Activated CD8-positive, alpha-beta memory T cell treated with anti-CD3 and anti-CD28 coated beads, Interleukin-2, amount 10 ng/mL, durations not matched to agents 7 days and 5 days (primary cell): ENCODE measurements around the gene NR3C2. TPM values are rescaled to one million over a fixed set of nuclear protein-coding genes. Genes with fewer than 3 reads are reported as not detected.
"Not testable (repeated sequence)": the region's sequence is repeated elsewhere in the genome, so short reads cannot be mapped to it uniquely, and the experiment has no call there.

Experiments
- ATAC-seq: fragments of 150-1000 bp; cut with Tn5 transposase; one replicate; pipeline ENCODE4 v1.10.0; 2021; ENCODE audit warnings: moderate library complexity
- CTCF ChIA-PET: fragments of 350-600 bp; sonication (Branson Sonifier 250); formaldehyde crosslinking; loops from one replicate; lab custom pipeline; 2021; ENCODE audit warnings: antibody characterized with exemption; lab: Charles Lee
- DNase-seq: peaks from one replicate; pipeline ENCODE4 v3.0.0-alpha.2; 2020
- H3K27ac Mint-ChIP-seq: one replicate; pipeline ENCODE4 v1.8.0; 2021; ENCODE audit warnings: mild to moderate bottlenecking, mixed read lengths
- H3K27me3 Mint-ChIP-seq: one replicate; pipeline ENCODE4 v1.8.0; 2021; ENCODE audit warnings: mixed read lengths
- H3K36me3 Mint-ChIP-seq: one replicate; pipeline ENCODE4 v1.8.0; 2021; ENCODE audit warnings: mild to moderate bottlenecking, mixed read lengths
- H3K4me1 Mint-ChIP-seq: one replicate; pipeline ENCODE4 v1.8.0; 2021; ENCODE audit warnings: mixed read lengths
- H3K4me3 Mint-ChIP-seq: one replicate; pipeline ENCODE4 v1.8.0; 2021; ENCODE audit warnings: mild to moderate bottlenecking, moderate library complexity, mixed read lengths
- H3K9me3 Mint-ChIP-seq: one replicate; pipeline ENCODE4 v1.8.0; 2022; ENCODE audit warnings: low read depth, mixed read lengths
- total RNA-seq, 2 experiments: library from RNA; stranded (reverse); gene quantifications; one replicate each; pipeline ENCODE4 v1.2.3, GENCODE V29; 2021

NR3C2 gene
- total RNA-seq, 2 experiments from 2014 or later = 2.2 to 9.0 TPM

DNA sequence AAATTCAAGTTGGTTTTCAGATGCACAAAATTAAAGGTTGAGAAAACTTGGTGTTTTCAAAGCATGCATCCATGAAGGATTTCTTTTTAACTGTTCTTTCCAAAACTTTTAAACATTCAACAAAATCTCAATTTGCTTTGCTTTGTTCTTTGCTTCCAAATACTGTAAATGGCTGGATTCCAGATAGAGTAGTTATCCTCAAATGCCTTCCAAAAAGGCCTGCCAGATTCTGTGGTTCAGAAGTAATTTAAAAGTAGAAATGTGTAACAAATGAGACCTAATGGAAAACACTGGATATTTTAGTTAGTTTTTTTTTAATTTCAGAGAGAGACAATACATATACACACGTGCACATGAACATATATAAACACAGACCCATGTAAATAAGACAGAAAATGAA, 97.3 kb downstream of the NR3C2 start:
- peaks cover 7% of the 10 kb centered on the region for H3K36me3 Mint-ChIP-seq
- H3K4me1 Mint-ChIP-seq = peaks cover 13% of the 10 kb centered on the region
- ATAC-seq (no peak), DNase-seq (no peak)
- CTCF ChIA-PET = no interaction called here
- H3K27me3 Mint-ChIP-seq = no peaks in the 10 kb centered on the region
- H3K27ac Mint-ChIP-seq = no peak overlapping the region
- no peaks in the 10 kb centered on the region for H3K9me3 Mint-ChIP-seq
- H3K4me3 Mint-ChIP-seq = no peak overlapping the region

DNA sequence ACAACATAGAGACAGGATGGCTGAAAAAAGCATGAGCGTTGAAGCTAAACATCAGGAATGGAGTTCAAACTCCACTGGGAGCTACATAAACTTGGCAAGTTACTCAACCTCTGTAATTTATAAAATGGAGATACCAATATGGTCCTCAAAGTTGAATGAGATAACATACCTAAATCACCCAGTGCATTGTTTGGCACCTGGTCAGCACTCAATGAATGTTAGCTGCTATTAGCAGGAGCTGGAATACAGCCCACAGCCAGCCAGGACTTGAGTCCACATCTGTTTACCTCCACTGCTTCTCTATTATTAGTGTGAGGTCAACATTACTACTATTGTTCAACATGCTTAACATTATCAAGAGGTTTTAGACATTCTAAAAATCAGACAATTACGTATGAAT, 97.9 kb downstream of the NR3C2 start:
- CTCF ChIA-PET = no interaction called here
- Mint-ChIP-seq H3K36me3 (peaks cover 7% of the 10 kb centered on the region), H3K27me3 (no peaks in the 10 kb centered on the region), H3K4me1 (peaks cover 10% of the 10 kb centered on the region), H3K4me3 (no peak overlapping the region), H3K27ac (no peak overlapping the region), H3K9me3 (no peaks in the 10 kb centered on the region)
- no peak for DNase-seq
- no peak for ATAC-seq

DNA sequence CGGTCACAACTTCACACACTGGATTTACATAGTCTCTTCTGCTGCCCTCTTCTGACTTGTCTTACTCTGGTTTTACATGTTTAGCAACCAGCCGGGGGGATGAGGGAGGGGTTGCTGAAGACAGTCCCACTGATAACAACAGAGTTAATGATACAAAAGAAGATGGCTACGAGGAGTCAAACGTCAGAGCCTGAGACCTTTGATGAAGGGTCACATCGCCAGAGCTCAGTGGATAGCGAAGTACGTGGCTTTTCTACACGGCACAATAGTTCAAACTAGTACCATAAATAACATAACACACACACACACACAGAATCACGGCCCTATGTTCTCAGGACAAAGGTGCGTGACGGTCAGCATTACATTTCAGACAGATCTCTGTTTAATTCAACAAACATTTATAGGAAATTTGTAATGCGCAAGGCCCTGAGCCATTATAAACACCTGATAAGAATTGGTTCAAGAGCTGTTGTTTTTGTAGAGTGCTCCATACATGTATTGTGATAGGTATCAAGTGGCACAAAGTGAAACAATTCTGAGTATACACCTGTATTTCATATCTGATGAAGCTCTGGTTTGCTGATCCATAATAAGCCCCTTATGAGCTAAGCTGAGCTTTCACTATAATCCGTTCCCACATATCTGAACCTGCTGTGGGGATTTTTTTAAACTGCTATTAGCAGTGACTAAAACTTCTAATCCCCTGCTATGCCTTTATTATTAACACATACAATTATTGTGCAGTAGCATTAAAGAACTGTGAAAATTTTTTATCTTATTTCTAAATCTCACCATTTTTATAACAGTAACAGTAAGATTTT, 100.0 kb downstream of the NR3C2 start:
- Mint-ChIP-seq H3K27ac (no peak overlapping the region), H3K36me3 (peaks cover 7% of the 10 kb centered on the region), H3K9me3 (no peaks in the 10 kb centered on the region), H3K4me1 (peaks cover 3% of the 10 kb centered on the region), H3K4me3 (no peak overlapping the region), H3K27me3 (no peaks in the 10 kb centered on the region)
- no peak for ATAC-seq
- DNase-seq = no peak
- CTCF ChIA-PET = no interaction called here

DNA sequence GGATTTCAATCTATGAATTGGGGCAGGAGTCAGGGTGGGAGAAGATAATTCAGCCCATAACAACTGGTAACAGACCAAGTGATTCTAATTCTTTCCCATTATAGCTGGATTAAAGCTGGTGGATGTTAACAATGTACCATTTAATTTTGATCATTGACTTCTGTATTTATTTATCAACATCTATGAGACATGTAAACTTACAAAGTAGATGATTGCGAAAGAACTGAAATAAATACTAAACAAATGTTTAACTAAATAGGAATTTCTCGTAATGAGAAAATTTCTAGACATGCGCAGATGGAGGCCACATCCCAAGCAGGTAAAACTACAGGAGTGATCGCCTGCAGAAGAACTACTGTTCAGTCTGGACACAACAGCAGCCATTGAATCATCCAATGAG, 107.1 kb downstream of the NR3C2 start:
- H3K4me1 Mint-ChIP-seq = no peaks in the 10 kb centered on the region
- no peak overlapping the region for H3K27ac Mint-ChIP-seq
- H3K9me3 Mint-ChIP-seq = no peaks in the 10 kb centered on the region
- no peak for ATAC-seq
- no peak overlapping the region for H3K4me3 Mint-ChIP-seq
- H3K36me3 Mint-ChIP-seq = no peaks in the 10 kb centered on the region
- H3K27me3 Mint-ChIP-seq = no peaks in the 10 kb centered on the region
- DNase-seq = no peak
- CTCF ChIA-PET = no interaction called here

DNA sequence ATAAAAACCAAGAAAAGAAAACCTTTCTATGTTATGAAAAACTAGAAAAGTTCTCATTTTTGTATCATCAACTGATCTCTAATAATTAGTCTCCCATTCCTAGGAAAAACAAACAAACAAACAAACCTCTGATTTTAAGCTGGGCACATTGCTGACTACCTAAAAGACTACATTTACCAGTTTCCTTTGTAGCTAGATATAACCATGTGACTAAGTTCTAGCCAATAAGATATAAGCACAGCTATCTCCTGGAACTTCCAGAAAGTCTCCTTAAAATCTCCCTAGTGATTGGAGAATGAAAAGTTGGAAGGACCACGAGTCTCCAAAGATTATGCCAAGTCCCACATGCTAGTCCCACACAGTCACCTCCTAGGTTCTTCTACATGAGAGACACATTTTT, 108.9 kb downstream of the NR3C2 start:
- Mint-ChIP-seq H3K4me3 (no peak overlapping the region), H3K4me1 (no peaks in the 10 kb centered on the region), H3K27ac (no peak overlapping the region), H3K9me3 (no peaks in the 10 kb centered on the region), H3K36me3 (no peaks in the 10 kb centered on the region), H3K27me3 (no peaks in the 10 kb centered on the region)
- DNase-seq (no peak), ATAC-seq (no peak)
- CTCF ChIA-PET = no interaction called here

DNA sequence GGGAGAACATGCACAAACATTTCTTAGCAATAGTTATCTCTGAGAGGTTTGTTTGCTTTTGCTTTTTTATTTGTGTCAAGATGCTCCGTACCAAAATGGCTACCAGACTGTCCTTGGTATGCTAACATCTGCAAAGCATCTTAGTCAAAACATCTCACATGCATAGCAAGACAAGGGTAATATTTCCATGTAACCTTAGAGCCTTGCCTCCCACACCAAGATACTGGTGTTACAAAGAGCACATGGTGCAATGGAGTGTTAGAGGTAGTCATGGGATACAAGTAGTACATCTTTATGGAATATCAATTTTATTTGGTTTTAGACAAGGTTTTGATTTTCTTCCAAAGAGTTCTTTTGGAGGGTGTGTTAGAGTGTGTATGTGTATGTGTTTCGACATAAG, 109.7 kb downstream of the NR3C2 start:
- Mint-ChIP-seq H3K4me3 (no peak overlapping the region), H3K27ac (no peak overlapping the region), H3K36me3 (no peaks in the 10 kb centered on the region), H3K27me3 (no peaks in the 10 kb centered on the region), H3K4me1 (no peaks in the 10 kb centered on the region), H3K9me3 (no peaks in the 10 kb centered on the region)
- no peak for ATAC-seq
- CTCF ChIA-PET = no interaction called here
- no peak for DNase-seq

DNA sequence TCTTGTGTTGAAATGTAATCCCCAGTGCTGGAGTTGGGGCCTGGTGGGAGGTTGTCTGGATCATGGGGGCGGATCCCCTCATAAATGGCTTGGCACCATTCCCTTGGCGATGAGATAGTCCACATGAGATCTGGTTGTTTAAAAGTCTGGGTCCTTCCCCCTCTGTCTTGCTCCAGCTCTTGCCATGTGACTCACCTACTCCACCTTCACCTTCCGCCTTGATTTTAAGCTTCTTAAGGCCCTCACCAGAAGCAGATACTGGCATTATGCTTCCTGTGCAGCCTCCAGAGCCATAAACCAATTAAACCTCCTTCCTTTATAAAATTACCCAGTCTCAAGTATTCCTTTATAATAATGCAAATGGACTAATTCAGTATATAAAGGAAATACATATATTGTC, 111.5 kb downstream of the NR3C2 start:
- H3K4me3 Mint-ChIP-seq = no peak overlapping the region
- DNase-seq = no peak

DNA sequence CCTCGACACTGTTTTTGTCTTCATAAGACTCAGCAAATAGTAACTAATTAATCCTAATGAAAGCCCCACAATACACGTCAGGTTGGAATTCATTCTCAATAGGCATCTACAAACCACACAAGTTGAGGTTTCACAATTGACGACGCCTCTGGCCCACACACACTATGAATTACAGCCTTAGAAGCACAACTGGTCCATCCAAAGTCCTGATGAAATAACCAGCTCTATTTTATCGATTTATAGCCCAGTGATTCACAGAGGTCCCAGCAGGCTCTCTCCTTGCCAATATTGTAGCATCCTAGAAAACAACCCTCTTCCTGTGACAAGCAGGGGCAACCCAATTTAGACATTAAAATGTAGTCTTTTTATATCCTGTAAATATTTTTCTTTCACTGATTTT, 112.1 kb downstream of the NR3C2 start:
- CTCF ChIA-PET = no interaction called here
- no peaks in the 10 kb centered on the region for H3K4me1 Mint-ChIP-seq
- DNase-seq = no peak
- ATAC-seq = no peak
- H3K27me3 Mint-ChIP-seq = no peaks in the 10 kb centered on the region
- H3K9me3 Mint-ChIP-seq = no peaks in the 10 kb centered on the region
- H3K4me3 Mint-ChIP-seq = no peak overlapping the region
- no peak overlapping the region for H3K27ac Mint-ChIP-seq
- H3K36me3 Mint-ChIP-seq = no peaks in the 10 kb centered on the region

More for the DNA sequence above, 111.5 kb downstream of the NR3C2 start:
- CTCF ChIA-PET = no interaction called here
- no peak for ATAC-seq
- H3K9me3 Mint-ChIP-seq = no peaks in the 10 kb centered on the region
- H3K4me1 Mint-ChIP-seq = no peaks in the 10 kb centered on the region
- H3K36me3 Mint-ChIP-seq = no peaks in the 10 kb centered on the region
- H3K27me3 Mint-ChIP-seq = no peaks in the 10 kb centered on the region
- no peak overlapping the region for H3K27ac Mint-ChIP-seq

DNA sequence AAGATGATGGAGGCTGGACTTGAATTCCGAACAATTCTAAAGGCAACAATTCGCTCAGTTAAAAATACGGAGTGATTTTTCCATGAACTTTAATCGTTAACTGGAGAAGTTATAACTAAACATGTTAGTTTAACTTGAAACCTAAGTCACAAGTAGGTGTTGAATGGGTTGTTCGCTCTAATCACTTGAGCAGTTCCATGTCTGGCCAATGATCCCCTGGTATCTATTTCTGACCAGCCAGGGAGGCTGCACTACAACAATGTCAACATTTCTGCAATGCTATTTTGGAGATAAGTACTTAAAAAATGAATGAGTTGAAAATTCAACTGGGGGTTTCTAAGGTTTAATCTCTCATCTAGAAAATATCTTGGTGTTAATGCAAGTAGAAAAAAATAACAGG, 112.5 kb downstream of the NR3C2 start:
- H3K27me3 Mint-ChIP-seq = no peaks in the 10 kb centered on the region
- CTCF ChIA-PET = no interaction called here
- ATAC-seq = no peak

DNA sequence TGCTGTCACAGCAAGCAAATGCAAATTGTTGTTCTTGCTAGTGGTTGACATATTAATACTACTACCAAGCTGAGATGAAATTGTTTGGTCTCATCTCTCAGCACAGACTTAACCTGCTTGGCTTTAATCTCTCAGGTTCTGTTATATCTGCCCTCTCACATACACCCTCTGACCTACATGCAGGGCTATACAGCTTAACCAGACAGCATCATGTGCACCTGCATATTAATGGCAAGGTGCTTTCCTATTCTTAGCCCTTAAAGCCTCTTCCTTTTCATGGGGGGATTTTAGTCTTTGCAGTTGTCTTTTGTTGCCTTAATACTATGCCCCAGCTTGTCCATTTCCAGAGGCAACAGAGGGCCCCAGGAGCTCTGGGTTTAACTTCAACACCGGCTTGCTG, 114.5 kb downstream of the NR3C2 start:
- Mint-ChIP-seq H3K4me1 (no peaks in the 10 kb centered on the region), H3K27me3 (no peaks in the 10 kb centered on the region), H3K9me3 (peaks cover 4% of the 10 kb centered on the region), H3K4me3 (no peak overlapping the region), H3K27ac (no peak overlapping the region), H3K36me3 (peaks cover 3% of the 10 kb centered on the region)
- ATAC-seq (no peak), DNase-seq (no peak)
- CTCF ChIA-PET = no interaction called here

More for the DNA sequence above, 112.5 kb downstream of the NR3C2 start:
- H3K36me3 Mint-ChIP-seq = no peaks in the 10 kb centered on the region
- no peaks in the 10 kb centered on the region for H3K9me3 Mint-ChIP-seq
- no peak overlapping the region for H3K27ac Mint-ChIP-seq
- H3K4me3 Mint-ChIP-seq = no peak overlapping the region
- H3K4me1 Mint-ChIP-seq = no peaks in the 10 kb centered on the region
- no peak for DNase-seq

DNA sequence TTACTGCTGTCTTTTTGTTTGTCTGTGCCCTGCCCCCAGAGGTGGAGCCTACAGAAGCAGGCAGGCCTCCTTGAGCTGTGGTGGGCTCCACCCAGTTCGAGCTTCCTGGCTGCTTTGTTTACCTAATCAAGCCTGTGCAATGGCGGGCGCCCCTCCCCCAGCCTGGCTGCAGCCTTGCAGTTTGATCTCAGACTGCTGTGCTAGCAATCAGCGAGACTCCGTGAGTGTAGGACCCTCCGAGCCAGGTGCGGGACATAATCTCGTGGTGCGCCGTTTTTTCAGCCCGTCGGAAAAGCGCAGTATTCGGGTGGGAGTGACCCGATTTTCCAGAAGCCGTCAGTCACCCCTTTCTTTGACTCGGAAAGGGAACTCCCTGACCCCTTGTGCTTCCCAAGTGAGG, 118.9 kb downstream of the NR3C2 start:
- H3K27me3 Mint-ChIP-seq, DNase-seq, ATAC-seq, H3K9me3 Mint-ChIP-seq, H3K36me3 Mint-ChIP-seq, CTCF ChIA-PET, H3K4me1 Mint-ChIP-seq, H3K4me3 Mint-ChIP-seq, H3K27ac Mint-ChIP-seq: not testable (repeated sequence)

DNA sequence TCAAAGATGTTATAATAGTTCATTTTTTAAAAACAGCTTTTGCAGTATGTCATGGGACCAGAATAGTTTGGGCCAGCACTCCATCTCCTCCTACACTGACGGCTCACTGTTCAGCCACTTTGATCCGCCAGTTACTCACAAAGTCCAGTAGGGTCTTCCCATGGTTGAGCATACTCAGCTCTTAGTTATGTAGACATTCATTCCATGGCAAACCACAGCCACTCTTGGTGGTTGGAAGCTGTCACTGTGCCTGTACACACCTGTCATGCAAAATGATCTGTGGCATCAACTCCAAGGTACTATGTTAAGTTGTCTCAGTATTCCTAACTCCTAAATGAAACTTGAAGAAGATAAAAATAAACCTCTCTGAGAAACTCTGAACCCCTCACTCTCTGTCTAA, 127.2 kb downstream of the NR3C2 start:
- DNase-seq (no peak), ATAC-seq (no peak)
- no peak overlapping the region for H3K27ac Mint-ChIP-seq
- H3K9me3 Mint-ChIP-seq = no peaks in the 10 kb centered on the region
- no peaks in the 10 kb centered on the region for H3K36me3 Mint-ChIP-seq
- H3K27me3 Mint-ChIP-seq = no peaks in the 10 kb centered on the region
- H3K4me1 Mint-ChIP-seq = no peaks in the 10 kb centered on the region
- CTCF ChIA-PET = no interaction called here
- no peak overlapping the region for H3K4me3 Mint-ChIP-seq

DNA sequence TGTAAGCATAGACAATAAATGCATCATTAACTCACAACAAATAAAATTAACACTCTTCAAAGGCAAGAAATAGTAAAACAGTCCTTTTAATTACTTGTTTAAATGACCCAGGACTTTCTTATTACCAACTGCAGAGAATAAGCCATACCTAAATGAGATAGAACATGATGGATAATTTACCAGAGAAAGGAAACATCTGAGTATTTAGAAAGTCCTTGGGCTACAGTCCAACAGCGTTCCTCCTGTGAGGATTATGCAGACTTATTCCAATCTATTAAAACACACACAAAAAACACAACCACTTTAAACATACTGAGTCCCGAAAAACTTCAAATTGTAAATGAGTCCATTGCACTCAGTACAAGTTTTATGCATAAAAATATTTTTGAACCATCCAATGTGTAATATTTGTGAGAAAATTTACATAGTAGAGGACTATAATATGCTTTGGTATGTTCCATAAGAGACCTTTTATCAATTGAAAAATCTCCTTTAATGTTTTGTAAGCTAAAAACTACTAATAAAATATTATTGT, 129.2 kb downstream of the NR3C2 start:
- ATAC-seq = no peak
- no peaks in the 10 kb centered on the region for H3K4me1 Mint-ChIP-seq
- H3K9me3 Mint-ChIP-seq = no peaks in the 10 kb centered on the region
- CTCF ChIA-PET = no interaction called here
- H3K27ac Mint-ChIP-seq = no peak overlapping the region
- no peak for DNase-seq
- peaks cover 2% of the 10 kb centered on the region for H3K36me3 Mint-ChIP-seq
- H3K4me3 Mint-ChIP-seq = no peak overlapping the region
- no peaks in the 10 kb centered on the region for H3K27me3 Mint-ChIP-seq

DNA sequence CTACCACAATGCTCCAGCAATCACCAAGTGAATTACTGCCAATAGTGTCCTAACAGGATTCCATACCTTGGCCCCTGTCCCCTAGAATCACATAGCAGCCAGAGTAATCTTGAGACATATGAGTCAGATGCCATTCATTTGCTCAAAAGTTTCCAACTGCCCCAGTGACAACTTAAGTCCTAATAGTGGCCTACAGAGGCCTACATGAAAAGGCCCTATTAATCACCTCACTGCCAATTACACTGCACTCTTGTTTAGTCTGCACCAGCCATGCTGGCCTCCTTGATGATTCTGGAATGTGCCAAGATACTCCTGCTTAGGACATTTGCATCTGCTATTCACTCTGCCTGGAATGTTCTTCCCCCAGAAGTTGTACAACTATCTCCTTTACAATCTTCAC, 130.7 kb downstream of the NR3C2 start:
- ATAC-seq (no peak), DNase-seq (no peak)
- H3K36me3 Mint-ChIP-seq = peaks cover 2% of the 10 kb centered on the region
- no peak overlapping the region for H3K27ac Mint-ChIP-seq
- no peaks in the 10 kb centered on the region for H3K9me3 Mint-ChIP-seq
- no peak overlapping the region for H3K4me3 Mint-ChIP-seq
- H3K27me3 Mint-ChIP-seq = no peaks in the 10 kb centered on the region
- H3K4me1 Mint-ChIP-seq = no peaks in the 10 kb centered on the region
- CTCF ChIA-PET = no interaction called here
